Endometrium (tissue), 2 donors: ENCODE data around the gene TNKS1BP1.
A peak's percentile ranks its signal among the peaks of the same experiment; 100 is the strongest.
"Not testable (repeated sequence)": the region's sequence is repeated elsewhere in the genome, so short reads cannot be mapped to it uniquely, and the experiment has no call there.

ENCODE experiments used
- FAIRE-seq: peaks from 2 replicates; lab custom pipeline; 2012; peaks lifted over from hg19 to GRCh38; lab: Jason Lieb, UNC
- donor health status: control.
- donor health status: control.

Gene TNKS1BP1

GRCh38 chr11:57324886-57325734 is at the start of gene TNKS1BP1:
Gene TNKS1BP1, minus strand, starts transcription at chr11:57324952. Its CDS starts 3,067 bp downstream, at chr11:57321885.
- FAIRE-seq, result peak; percentile 90

GRCh38 chr11:57373146-57373545 is 48.4 kb upstream of the TNKS1BP1 start:
- FAIRE-seq, result no peak

GRCh38 chr11:57370941-57371340 is 46.2 kb upstream of the TNKS1BP1 start:
- FAIRE-seq, result no peak

- no peak for FAIRE-seq
These were observed 45.5 kb upstream of the TNKS1BP1 start for GRCh38 chr11:57370251-57370650.

GRCh38 chr11:57368845-57369232 is 44.1 kb upstream of the TNKS1BP1 start:
- FAIRE-seq, result no peak

GRCh38 chr11:57368106-57368844 is 43.5 kb upstream of the TNKS1BP1 start:
- FAIRE-seq, result no peak

GRCh38 chr11:57364851-57365660 is 40.3 kb upstream of the TNKS1BP1 start:
- FAIRE-seq, result no peak

GRCh38 chr11:57363131-57364080 is 38.7 kb upstream of the TNKS1BP1 start:
- no peak for FAIRE-seq

- no peak for FAIRE-seq
These were observed 37.2 kb upstream of the TNKS1BP1 start for GRCh38 chr11:57361926-57362325.

GRCh38 chr11:57361420-57361819 is 36.7 kb upstream of the TNKS1BP1 start:
- FAIRE-seq, result not testable (repeated sequence)

GRCh38 chr11:57360991-57361390 is 36.2 kb upstream of the TNKS1BP1 start:
- FAIRE-seq, result no peak

GRCh38 chr11:57359896-57360690 is 35.3 kb upstream of the TNKS1BP1 start:
- no peak for FAIRE-seq

- no peak for FAIRE-seq
These were observed 34.6 kb upstream of the TNKS1BP1 start for GRCh38 chr11:57359396-57359795.

- FAIRE-seq, result no peak
These were observed 34.2 kb upstream of the TNKS1BP1 start for GRCh38 chr11:57358991-57359390.

GRCh38 chr11:57358543-57358961 is 33.8 kb upstream of the TNKS1BP1 start:
- FAIRE-seq, result no peak

- FAIRE-seq, result no peak
These were observed 33.1 kb upstream of the TNKS1BP1 start for GRCh38 chr11:57357856-57358255.

- no peak for FAIRE-seq
These were observed 32.6 kb upstream of the TNKS1BP1 start for GRCh38 chr11:57357310-57357709.

- FAIRE-seq, result no peak
These were observed 31.5 kb upstream of the TNKS1BP1 start for GRCh38 chr11:57356268-57356667.

- FAIRE-seq, result no peak
These were observed 29.9 kb upstream of the TNKS1BP1 start for GRCh38 chr11:57354699-57355098.

- FAIRE-seq, result no peak
These were observed 29.1 kb upstream of the TNKS1BP1 start for GRCh38 chr11:57353852-57354251.
